Astrocyte (in vitro differentiated cells and primary cell): ENCODE results near the gene FRMD4B. TPM values are rescaled to one million over a fixed set of nuclear protein-coding genes. Genes with fewer than 3 reads are reported as not detected.

ENCODE experiments used
- DNase-seq: peaks from one replicate; pipeline ENCODE4 v3.0.0-alpha.2; 2010; ENCODE audit warnings: low read depth
- FAIRE-seq: peaks from 2 replicates; lab custom pipeline; 2011; peaks lifted over from hg19 to GRCh38; lab: Jason Lieb, UNC
- H2AFZ ChIP-seq: 2 replicates; pipeline ENCODE4 v1.6.0; 2012; ENCODE audit warnings: low read depth, low read length, inconsistent platforms
- H3K27ac ChIP-seq: 2 replicates; pipeline ENCODE4 v1.5.1; 2011; ENCODE audit warnings: low read depth, low read length, inconsistent platforms
- H3K27me3 ChIP-seq: 2 replicates; pipeline ENCODE4 v1.6.0; 2011; ENCODE audit warnings: low read length, inconsistent platforms; ENCODE audit not compliant: insufficient read depth
- H3K36me3 ChIP-seq: 2 replicates; pipeline ENCODE4 v1.5.1; 2011; ENCODE audit warnings: low read length, inconsistent platforms; ENCODE audit not compliant: insufficient read depth
- H3K4me1 ChIP-seq: 2 replicates; pipeline ENCODE4 v1.5.1; 2011; ENCODE audit warnings: low read length, inconsistent platforms; ENCODE audit not compliant: insufficient read depth
- H3K4me2 ChIP-seq: 2 replicates; pipeline ENCODE4 v1.6.0; 2012; ENCODE audit warnings: low read length, inconsistent platforms
- H3K4me3 ChIP-seq: 2 replicates; pipeline ENCODE4 v1.5.1; 2011; ENCODE audit warnings: low read depth, mild to moderate bottlenecking, low read length, inconsistent platforms; ENCODE audit not compliant: insufficient read depth
- H3K79me2 ChIP-seq: 2 replicates; pipeline ENCODE4 v1.6.0; 2012; ENCODE audit warnings: mild to moderate bottlenecking, low read length, inconsistent platforms; ENCODE audit not compliant: insufficient read depth
- H3K9ac ChIP-seq: 2 replicates; pipeline ENCODE4 v1.6.0; 2012; ENCODE audit warnings: mild to moderate bottlenecking, low read length, inconsistent platforms
- H3K9me3 ChIP-seq: 2 replicates; pipeline ENCODE4 v1.5.1; 2012; ENCODE audit warnings: low read depth, mild to moderate bottlenecking, low read length, inconsistent platforms; ENCODE audit not compliant: insufficient read depth
- H4K20me1 ChIP-seq: 2 replicates; pipeline ENCODE4 v1.6.0; 2012; ENCODE audit warnings: low read length, inconsistent platforms; ENCODE audit not compliant: insufficient read depth
- H3K27ac Mint-ChIP-seq: one replicate; pipeline ENCODE4 v1.8.0; 2021; ENCODE audit warnings: mild to moderate bottlenecking, mixed read lengths; ENCODE audit not compliant: unreplicated experiment
- H3K27me3 Mint-ChIP-seq: one replicate; pipeline ENCODE4 v1.8.0; 2021; ENCODE audit warnings: low read depth, mixed read lengths; ENCODE audit not compliant: unreplicated experiment
- H3K36me3 Mint-ChIP-seq: one replicate; pipeline ENCODE4 v1.8.0; 2021; ENCODE audit warnings: low read depth, mixed read lengths; ENCODE audit not compliant: unreplicated experiment
- H3K4me1 Mint-ChIP-seq: one replicate; pipeline ENCODE4 v1.8.0; 2021; ENCODE audit warnings: low read depth, mixed read lengths; ENCODE audit not compliant: unreplicated experiment
- H3K4me3 Mint-ChIP-seq: one replicate; pipeline ENCODE4 v1.8.0; 2021; ENCODE audit warnings: mild to moderate bottlenecking, moderate library complexity, mixed read lengths; ENCODE audit not compliant: unreplicated experiment
- H3K9me3 Mint-ChIP-seq: one replicate; pipeline ENCODE4 v1.8.0; 2021; ENCODE audit warnings: mild to moderate bottlenecking, mixed read lengths; ENCODE audit not compliant: unreplicated experiment
- EZH2 ChIP-seq: IDR thresholded peaks from 2 replicates; pipeline ENCODE4 v1.6.1; 2012; ENCODE audit warnings: mild to moderate bottlenecking, low read length, inconsistent platforms; ENCODE audit not compliant: insufficient read depth
- total RNA-seq: library from RNA; stranded (reverse); gene quantifications from 2 replicates; pipeline ENCODE4 v1.2.1, GENCODE V29; 2021
- TF ChIP-seq, protein P1 (sequence below): IDR thresholded peaks from 2 replicates; pipeline ENCODE4 v1.5.1; 2011; ENCODE audit warnings: low read depth, mild to moderate bottlenecking, inconsistent platforms, low read length, moderate library complexity; ENCODE audit not compliant: insufficient read depth

FRMD4B gene
- total RNA-seq, 1 donor from 2014 or later, result 9.2 TPM

DNA sequence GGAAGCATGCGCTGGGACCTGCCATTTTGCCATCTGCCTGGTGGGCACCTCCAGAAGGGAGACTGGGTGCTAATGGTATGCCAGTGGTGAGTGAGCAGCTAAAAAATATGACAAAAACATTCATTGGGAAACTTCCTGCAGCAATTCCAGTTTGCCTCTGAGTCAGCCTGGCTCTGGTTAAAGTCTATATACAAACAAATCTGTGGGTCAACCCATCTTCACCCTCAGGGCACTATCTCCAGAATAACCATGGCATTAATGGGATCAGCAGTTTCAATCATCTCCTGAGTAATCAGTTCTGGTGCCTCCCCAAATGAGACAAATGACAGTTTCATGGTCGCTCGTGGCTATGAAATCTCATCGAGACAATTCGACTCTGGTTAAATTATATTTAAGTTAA is 21.5 kb downstream of the FRMD4B start:
- Histone ChIP-seq H3K27me3 (no peaks in the 10 kb centered on the region), H3K4me2 (no peak overlapping the region), H3K4me1 (no peaks in the 10 kb centered on the region), H3K36me3 (no peaks in the 10 kb centered on the region), H3K27ac (no peak overlapping the region), H2AFZ (no peak overlapping the region), H4K20me1 (no peaks in the 10 kb centered on the region), H3K9ac (no peak overlapping the region), H3K79me2 (no peaks in the 10 kb centered on the region), H3K9me3 (no peaks in the 10 kb centered on the region), H3K4me3 (no peak overlapping the region)
- DNase-seq (no peak), FAIRE-seq (no peak)
- Mint-ChIP-seq H3K36me3 (no peaks in the 10 kb centered on the region), H3K27ac (peak overlapping the region; percentile 6), H3K27me3 (no peaks in the 10 kb centered on the region), H3K4me3 (no peak overlapping the region), H3K9me3 (no peaks in the 10 kb centered on the region), H3K4me1 (peaks cover 9% of the 10 kb centered on the region)
- TF ChIP-seq, protein P1, sequence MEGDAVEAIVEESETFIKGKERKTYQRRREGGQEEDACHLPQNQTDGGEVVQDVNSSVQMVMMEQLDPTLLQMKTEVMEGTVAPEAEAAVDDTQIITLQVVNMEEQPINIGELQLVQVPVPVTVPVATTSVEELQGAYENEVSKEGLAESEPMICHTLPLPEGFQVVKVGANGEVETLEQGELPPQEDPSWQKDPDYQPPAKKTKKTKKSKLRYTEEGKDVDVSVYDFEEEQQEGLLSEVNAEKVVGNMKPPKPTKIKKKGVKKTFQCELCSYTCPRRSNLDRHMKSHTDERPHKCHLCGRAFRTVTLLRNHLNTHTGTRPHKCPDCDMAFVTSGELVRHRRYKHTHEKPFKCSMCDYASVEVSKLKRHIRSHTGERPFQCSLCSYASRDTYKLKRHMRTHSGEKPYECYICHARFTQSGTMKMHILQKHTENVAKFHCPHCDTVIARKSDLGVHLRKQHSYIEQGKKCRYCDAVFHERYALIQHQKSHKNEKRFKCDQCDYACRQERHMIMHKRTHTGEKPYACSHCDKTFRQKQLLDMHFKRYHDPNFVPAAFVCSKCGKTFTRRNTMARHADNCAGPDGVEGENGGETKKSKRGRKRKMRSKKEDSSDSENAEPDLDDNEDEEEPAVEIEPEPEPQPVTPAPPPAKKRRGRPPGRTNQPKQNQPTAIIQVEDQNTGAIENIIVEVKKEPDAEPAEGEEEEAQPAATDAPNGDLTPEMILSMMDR, result no peak
- TF ChIP-seq EZH2, result no peak

DNA sequence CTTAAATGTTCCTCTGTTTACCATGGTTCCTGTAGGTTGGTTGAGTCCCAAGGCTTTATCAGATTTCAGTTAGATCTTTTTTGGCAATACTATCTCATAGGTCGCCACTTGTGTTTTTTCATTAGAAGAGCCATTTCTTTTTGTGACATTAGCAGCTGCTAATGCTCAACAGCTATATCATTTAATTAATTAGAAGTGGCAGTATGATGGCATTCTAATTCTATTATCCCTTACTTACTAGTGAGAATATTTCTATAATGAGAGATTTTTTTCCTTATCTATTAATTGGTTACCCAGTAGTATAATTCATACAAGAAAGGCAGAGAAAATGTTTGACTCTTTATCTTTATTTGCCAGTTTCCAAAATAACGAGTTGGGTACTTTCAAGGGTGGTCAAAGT is 25.2 kb downstream of the FRMD4B start:
- Histone ChIP-seq H3K27me3 (no peaks in the 10 kb centered on the region), H3K9me3 (no peaks in the 10 kb centered on the region), H3K4me1 (no peaks in the 10 kb centered on the region), H4K20me1 (no peaks in the 10 kb centered on the region), H2AFZ (no peak overlapping the region), H3K79me2 (no peaks in the 10 kb centered on the region), H3K27ac (no peak overlapping the region), H3K4me3 (no peak overlapping the region), H3K9ac (no peak overlapping the region), H3K4me2 (no peak overlapping the region), H3K36me3 (no peaks in the 10 kb centered on the region)
- DNase-seq (no peak), FAIRE-seq (no peak)
- peaks cover 8% of the 10 kb centered on the region for H3K4me1 Mint-ChIP-seq
- peaks cover 3% of the 10 kb centered on the region for H3K9me3 Mint-ChIP-seq
- H3K27me3 Mint-ChIP-seq, result no peaks in the 10 kb centered on the region
- TF ChIP-seq EZH2, result no peak
- TF ChIP-seq, protein P1, result no peak
- no peak overlapping the region for H3K4me3 Mint-ChIP-seq
- no peak overlapping the region for H3K27ac Mint-ChIP-seq
- peaks cover 2% of the 10 kb centered on the region for H3K36me3 Mint-ChIP-seq

DNA sequence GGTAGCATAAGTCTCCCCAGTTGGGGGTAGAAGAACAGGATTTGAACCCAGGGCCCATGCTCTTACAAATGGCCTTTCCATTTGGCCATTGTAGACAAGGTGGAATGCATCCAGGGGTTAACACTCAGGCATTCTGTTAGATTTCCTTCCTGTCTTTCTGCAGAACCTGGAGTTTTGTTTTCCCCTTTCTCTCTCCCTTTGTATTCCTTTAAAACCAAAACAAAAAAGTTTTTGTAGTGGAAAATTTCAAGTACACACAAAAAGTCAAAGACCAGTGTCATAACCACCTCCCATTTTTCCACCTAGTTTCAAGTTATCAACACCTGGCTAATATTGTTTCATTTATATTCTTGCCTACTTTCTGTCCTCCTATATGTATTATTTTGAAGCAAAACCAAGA is 26.0 kb downstream of the FRMD4B start:
- no peaks in the 10 kb centered on the region for H3K27me3 ChIP-seq
- no peaks in the 10 kb centered on the region for H3K79me2 ChIP-seq
- no peak for TF ChIP-seq EZH2
- TF ChIP-seq, protein P1, result no peak
- H3K4me1 ChIP-seq, result no peaks in the 10 kb centered on the region
- Mint-ChIP-seq H3K9me3 (peaks cover 3% of the 10 kb centered on the region), H3K27ac (no peak overlapping the region), H3K36me3 (peaks cover 2% of the 10 kb centered on the region), H3K4me1 (peaks cover 8% of the 10 kb centered on the region), H3K4me3 (no peak overlapping the region), H3K27me3 (no peaks in the 10 kb centered on the region)
- no peaks in the 10 kb centered on the region for H3K9me3 ChIP-seq
- no peak overlapping the region for H3K4me2 ChIP-seq
- H4K20me1 ChIP-seq, result no peaks in the 10 kb centered on the region
- no peak overlapping the region for H3K27ac ChIP-seq
- DNase-seq (no peak), FAIRE-seq (no peak)
- no peaks in the 10 kb centered on the region for H3K36me3 ChIP-seq
- no peak overlapping the region for H3K9ac ChIP-seq
- H2AFZ ChIP-seq, result no peak overlapping the region
- no peak overlapping the region for H3K4me3 ChIP-seq
